ENCODE results near the gene ZBBX.

GRCh38 chr3:167198949-167199600 lies 181.0 kb downstream of the ZBBX start:
- TF ChIP-seq POLR2A (IDR thresholded peaks at IDR 0.05) (no peak), CTCF (IDR thresholded peaks at IDR 0.05) (no peak), POLR2AphosphoS5 (IDR thresholded peaks at IDR 0.05; ENCODE audit: insufficient read depth in 1 of 2, low read depth in 1 of 2) (no peak)

Measured in vagina (tissue), 2 donors.